ENCODE measurements around the gene RC3H2. TPM values are rescaled to one million over a fixed set of nuclear protein-coding genes. Genes with fewer than 3 reads are reported as not detected.
A peak's percentile ranks its signal among the peaks of the same experiment; 100 is the strongest.
"Not testable (repeated sequence)": the region's sequence is repeated elsewhere in the genome, so short reads cannot be mapped to it uniquely, and the experiment has no call there.

The RC3H2 gene
- total and polyA plus RNA-seq, 7 experiments from 2014 or later = 18.7 to 66.4 (median 53.9) TPM

DNA sequence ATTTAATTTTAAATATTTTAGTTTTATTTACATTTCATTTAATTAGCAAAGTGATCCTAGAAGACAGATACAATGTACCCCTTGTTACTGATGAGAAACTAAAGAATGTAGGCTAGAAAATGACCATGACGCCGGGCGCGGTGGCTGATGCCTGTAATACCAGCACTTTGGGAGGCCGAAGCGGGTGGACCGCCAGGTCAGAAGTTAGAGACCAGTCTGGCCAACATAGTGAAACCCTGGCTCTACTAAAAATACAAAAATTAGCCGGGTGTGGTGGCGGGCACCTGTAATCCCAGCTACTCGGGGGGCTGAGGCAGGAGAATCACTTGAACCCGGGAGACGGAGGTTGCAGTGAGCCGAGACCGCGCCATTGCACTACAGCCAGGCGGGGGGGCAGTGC, 963 bp upstream of the RC3H2 start:
- H3K27me3 Mint-ChIP-seq; H3K4me3 Mint-ChIP-seq; H3K9me3 Mint-ChIP-seq; H3K9me3 ChIP-seq (ENCODE audit: control insufficient read depth in 2 of 3, low read length in 3 of 3); H3K27me3 ChIP-seq (ENCODE audit: control insufficient read depth in 2 of 2, insufficient read depth in 2 of 2, low read length in 2 of 2); ATAC-seq; H3K4me3 ChIP-seq (ENCODE audit: low read length); DNase-seq; CTCF ChIA-PET: not testable (repeated sequence)
- Mint-ChIP-seq H3K4me1 (peaks cover 15 to 50% (median 37%) of the 10 kb centered on the region in 7 donors), H3K36me3 (peaks cover 1 to 19% (median 6%) of the 10 kb centered on the region in 5 donors), H3K27ac (peak overlapping the region in 2 of 9 donors; percentile 43 to 96)
- H3K36me3 ChIP-seq (ENCODE audit: control insufficient read depth in 2 of 3, insufficient read depth in 3 of 3, low read length in 3 of 3) = peaks cover 7 to 22% (median 7%) of the 10 kb centered on the region in 3 experiments
- intact Hi-C loops (cut with micrococcal nuclease) = loop anchor here (5.0 to 10.0 kb wide), 6 partner anchors 359 to 1956 kb away; partner anchors contain the start of genes TTLL11 (in 2 of the 2), ARPC5L (in 1 of the 2), MORN5 (in 1 of the 2) and NDUFA8 (in 1 of the 2)
- H3K4me1 ChIP-seq (ENCODE audit: control insufficient read depth in 2 of 2, insufficient read depth in 2 of 2, low read length in 2 of 2) = peaks cover 10 to 13% of the 10 kb centered on the region in 2 donors
- peak overlapping the region; percentile 100 for H3K27ac ChIP-seq (ENCODE audit: low read depth, low read length)
- POLR2A ChIA-PET = interaction anchor here (4.4 kb wide), 1 partner anchor 35 kb away, joined by 30 read pairs; the partner anchor contains the start of gene RABGAP1

GRCh38 chr9:122904466-122904822, 715 bp downstream of the RC3H2 start:
- Histone ChIP-seq H3K4me3 (ENCODE audit: low read length) (peak overlapping the region; percentile 74), H3K27me3 (ENCODE audit: control insufficient read depth in 2 of 2, insufficient read depth in 2 of 2, low read length in 2 of 2) (no peaks in the 10 kb centered on the region), H3K4me1 (ENCODE audit: control insufficient read depth in 2 of 2, insufficient read depth in 2 of 2, low read length in 2 of 2) (peaks cover 17 to 27% of the 10 kb centered on the region in 2 donors), H3K27ac (ENCODE audit: low read depth, low read length) (peak overlapping the region; percentile 100), H3K9me3 (ENCODE audit: control insufficient read depth in 2 of 3, low read length in 3 of 3) (no peaks in the 10 kb centered on the region), H3K36me3 (ENCODE audit: control insufficient read depth in 2 of 3, insufficient read depth in 3 of 3, low read length in 3 of 3) (peaks cover 0 to 15% (median under 1%) of the 10 kb centered on the region in 3 experiments)
- peaks cover 0 to 3% (median 0%) of the 10 kb centered on the region in 5 donors for H3K27me3 Mint-ChIP-seq
- ChIA-PET POLR2A (interaction anchor here (0.7 to 4.4 kb wide), 12 partner anchors 8 to 202 kb away, joined by 3 to 46 read pairs (median 6); partner anchors contain the start of genes PDCL, RABGAP1, ZBTB26 and ZBTB6), CTCF (interaction anchor here (1.0 kb wide), 2 partner anchors 11 to 27 kb away, joined by 3 read pairs; partner anchors contain the start of gene ZBTB26)
- H3K4me3 Mint-ChIP-seq = peak overlapping the region; percentile 88 to 96 (median 92)
- H3K4me1 Mint-ChIP-seq = peaks cover 9 to 50% (median 42%) of the 10 kb centered on the region in 7 donors
- H3K36me3 Mint-ChIP-seq = peaks cover 0 to 10% (median under 1%) of the 10 kb centered on the region in 5 donors
- H3K9me3 Mint-ChIP-seq = peaks cover 0 to 2% (median 0%) of the 10 kb centered on the region in 11 donors
- no peak for ATAC-seq
- intact Hi-C loops (cut with micrococcal nuclease) = loop anchor here (2.0 to 10.0 kb wide), 8 partner anchors 86 to 810 kb away; partner anchors contain the start of genes STRBP (in 2 of the 2), TTLL11 (in 2 of the 2), MRRF (in 1 of the 2) and RBM18 (in 1 of the 2)
- DNase-seq = peak in 4 of 9 donors; percentile 8 to 49 (median 20)
- peak overlapping the region; percentile 78 to 97 (median 94) for H3K27ac Mint-ChIP-seq

- Mint-ChIP-seq H3K4me1 (peaks cover 22 to 76% (median 61%) of the 10 kb centered on the region in 7 donors), H3K4me3 (peak overlapping the region in 8 of 10 donors; percentile 13 to 71 (median 61)), H3K27ac (peak overlapping the region in 5 of 9 donors; percentile 17 to 66 (median 62)), H3K36me3 (peaks cover 0 to 9% (median 7%) of the 10 kb centered on the region in 5 donors), H3K9me3 (peaks cover 0 to 2% (median 0%) of the 10 kb centered on the region in 11 donors), H3K27me3 (peaks cover 0 to 3% (median 0%) of the 10 kb centered on the region in 5 donors)
- Histone ChIP-seq H3K36me3 (ENCODE audit: control insufficient read depth in 2 of 3, insufficient read depth in 3 of 3, low read length in 3 of 3) (peaks cover 0 to 8% (median 3%) of the 10 kb centered on the region in 3 experiments), H3K27me3 (ENCODE audit: control insufficient read depth in 2 of 2, insufficient read depth in 2 of 2, low read length in 2 of 2) (no peaks in the 10 kb centered on the region), H3K27ac (ENCODE audit: low read depth, low read length) (no peak overlapping the region), H3K4me1 (ENCODE audit: control insufficient read depth in 2 of 2, insufficient read depth in 2 of 2, low read length in 2 of 2) (peaks cover 27 to 56% of the 10 kb centered on the region in 2 donors), H3K4me3 (ENCODE audit: low read length) (no peak overlapping the region), H3K9me3 (ENCODE audit: control insufficient read depth in 2 of 3, low read length in 3 of 3) (no peaks in the 10 kb centered on the region)
- ChIA-PET POLR2A (interaction anchor here (1.2 kb wide), 1 partner anchor 40 kb away, joined by 5 read pairs; the partner anchor contains the start of gene RABGAP1), CTCF (no interaction called here)
- intact Hi-C loops (cut with micrococcal nuclease) = loop anchor here (5.0 to 10.0 kb wide), 5 partner anchors 364 to 806 kb away; partner anchors contain the start of genes TTLL11 (in 2 of the 2) and STRBP (in 1 of the 2)
- no peak for ATAC-seq
- DNase-seq = no peak
Observed at GRCh38 chr9:122900791-122901190, 4.4 kb downstream of the RC3H2 start.

DNA sequence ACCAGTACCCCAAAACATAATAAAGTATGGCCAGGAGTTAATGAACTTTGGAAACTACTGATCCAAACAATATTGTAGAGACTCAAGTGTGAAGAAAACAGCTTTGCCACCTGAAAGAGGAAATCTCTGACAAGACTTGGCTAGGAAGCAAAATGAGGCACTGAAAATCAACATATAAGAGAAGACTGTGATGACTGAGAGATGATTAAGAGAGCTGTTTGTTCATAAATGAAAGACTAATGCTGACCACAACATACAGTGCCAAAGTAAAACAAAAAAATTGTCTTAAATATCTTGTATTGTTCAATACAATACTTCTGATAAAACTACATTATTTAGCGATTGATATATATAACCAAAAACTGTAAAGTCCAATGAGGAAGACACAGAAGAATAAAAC, 7.2 kb downstream of the RC3H2 start:
- no peaks in the 10 kb centered on the region for H3K27me3 Mint-ChIP-seq
- Histone ChIP-seq H3K36me3 (ENCODE audit: control insufficient read depth in 2 of 3, insufficient read depth in 3 of 3, low read length in 3 of 3) (peaks cover 3 to 18% (median 5%) of the 10 kb centered on the region in 3 experiments), H3K27ac (ENCODE audit: low read depth, low read length) (no peak overlapping the region), H3K4me1 (ENCODE audit: control insufficient read depth in 2 of 2, insufficient read depth in 2 of 2, low read length in 2 of 2) (peaks cover 27 to 59% of the 10 kb centered on the region in 2 donors), H3K9me3 (ENCODE audit: control insufficient read depth in 2 of 3, low read length in 3 of 3) (no peaks in the 10 kb centered on the region), H3K4me3 (ENCODE audit: low read length) (no peak overlapping the region), H3K27me3 (ENCODE audit: control insufficient read depth in 2 of 2, insufficient read depth in 2 of 2, low read length in 2 of 2) (no peaks in the 10 kb centered on the region)
- H3K4me3 Mint-ChIP-seq = peak overlapping the region in 5 of 10 donors; percentile 0 to 59 (median 4)
- ChIA-PET CTCF (no interaction called here), POLR2A (interaction anchor here (0.6 to 0.8 kb wide), 4 partner anchors 15 to 209 kb away, joined by 3 to 4 read pairs (median 3); partner anchors contain the start of gene PDCL)
- no peaks in the 10 kb centered on the region for H3K9me3 Mint-ChIP-seq
- intact Hi-C loops (cut with micrococcal nuclease) = loop anchor here in 1 of 2 donors (1.0 kb wide), 1 partner anchor 7 kb away; the partner anchor contains the start of gene RC3H2
- ATAC-seq (no peak), DNase-seq (no peak)
- H3K36me3 Mint-ChIP-seq = peaks cover 0 to 20% (median 15%) of the 10 kb centered on the region in 5 donors
- peaks cover 17 to 67% (median 46%) of the 10 kb centered on the region in 7 donors for H3K4me1 Mint-ChIP-seq
- peak overlapping the region in 7 of 9 donors; percentile 7 to 72 (median 50) for H3K27ac Mint-ChIP-seq

- H3K27ac ChIP-seq (ENCODE audit: low read depth, low read length) = no peak overlapping the region
- peaks cover 0 to 45% (median 21%) of the 10 kb centered on the region in 3 experiments for H3K36me3 ChIP-seq (ENCODE audit: control insufficient read depth in 2 of 3, insufficient read depth in 3 of 3, low read length in 3 of 3)
- no peak overlapping the region for H3K4me3 ChIP-seq (ENCODE audit: low read length)
- Mint-ChIP-seq H3K4me1 (peaks cover 4 to 6% (median 5%) of the 10 kb centered on the region in 7 donors), H3K36me3 (peaks cover 0 to 34% (median 13%) of the 10 kb centered on the region in 5 donors), H3K9me3 (no peaks in the 10 kb centered on the region), H3K27ac (peak overlapping the region in 2 of 9 donors; percentile 13 to 19), H3K4me3 (no peak overlapping the region), H3K27me3 (no peaks in the 10 kb centered on the region)
- ATAC-seq (no peak), DNase-seq (no peak)
- intact Hi-C loops (cut with micrococcal nuclease) = no loop called here
- no peaks in the 10 kb centered on the region for H3K4me1 ChIP-seq (ENCODE audit: control insufficient read depth in 2 of 2, insufficient read depth in 2 of 2, low read length in 2 of 2)
- POLR2A ChIA-PET = no interaction called here
- CTCF ChIA-PET = no interaction called here
- no peaks in the 10 kb centered on the region for H3K27me3 ChIP-seq (ENCODE audit: control insufficient read depth in 2 of 2, insufficient read depth in 2 of 2, low read length in 2 of 2)
- H3K9me3 ChIP-seq (ENCODE audit: control insufficient read depth in 2 of 3, low read length in 3 of 3) = no peaks in the 10 kb centered on the region
Observed at GRCh38 chr9:122888480-122888879, 16.7 kb downstream of the RC3H2 start.

DNA sequence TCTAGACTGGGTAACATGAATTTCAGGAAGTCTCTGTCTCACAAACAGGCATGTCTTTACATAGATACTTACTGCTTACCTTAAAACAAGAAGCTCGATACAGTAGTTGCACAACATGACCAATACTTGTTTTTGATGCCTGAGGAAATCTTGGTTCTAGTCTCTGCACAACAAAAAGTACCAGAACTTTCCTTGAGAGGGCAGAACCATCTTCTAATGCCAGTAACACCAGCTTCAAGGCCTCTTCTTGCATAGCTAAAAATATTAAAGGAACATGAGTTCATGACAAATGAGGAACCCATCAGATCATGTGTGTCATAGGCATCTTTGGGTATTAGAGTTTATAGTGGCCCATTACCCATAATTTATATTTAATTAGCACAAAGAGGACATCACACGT, 22.0 kb downstream of the RC3H2 start:
- no peaks in the 10 kb centered on the region for H3K9me3 ChIP-seq (ENCODE audit: control insufficient read depth in 2 of 3, low read length in 3 of 3)
- peaks cover 17 to 54% (median 35%) of the 10 kb centered on the region in 3 experiments for H3K36me3 ChIP-seq (ENCODE audit: control insufficient read depth in 2 of 3, insufficient read depth in 3 of 3, low read length in 3 of 3)
- intact Hi-C loops (cut with micrococcal nuclease) = no loop called here
- no peaks in the 10 kb centered on the region for H3K27me3 ChIP-seq (ENCODE audit: control insufficient read depth in 2 of 2, insufficient read depth in 2 of 2, low read length in 2 of 2)
- CTCF ChIA-PET = interaction anchor here (0.6 kb wide), 1 partner anchor 72 kb away, joined by 3 read pairs; no protein-coding TSS in a partner anchor
- H3K9me3 Mint-ChIP-seq = no peaks in the 10 kb centered on the region
- H3K4me1 ChIP-seq (ENCODE audit: control insufficient read depth in 2 of 2, insufficient read depth in 2 of 2, low read length in 2 of 2) = no peaks in the 10 kb centered on the region
- peaks cover 0 to 37% (median 12%) of the 10 kb centered on the region in 5 donors for H3K36me3 Mint-ChIP-seq
- no peak for ATAC-seq
- peak overlapping the region in 1 of 9 donors; percentile 49 for H3K27ac Mint-ChIP-seq
- H3K27me3 Mint-ChIP-seq = no peaks in the 10 kb centered on the region
- H3K4me1 Mint-ChIP-seq = peaks cover 0 to 11% (median 0%) of the 10 kb centered on the region in 7 donors
- H3K4me3 Mint-ChIP-seq = no peak overlapping the region
- no peak overlapping the region for H3K27ac ChIP-seq (ENCODE audit: low read depth, low read length)
- no peak overlapping the region for H3K4me3 ChIP-seq (ENCODE audit: low read length)
- no peak for DNase-seq
- POLR2A ChIA-PET = no interaction called here

Data from naive thymus-derived CD4-positive, alpha-beta T cell (primary cell).